Astrocyte (in vitro differentiated cells and primary cell): Measurements from ENCODE around the gene IL16.

Source experiments
- EZH2 ChIP-seq: IDR thresholded peaks from 2 replicates; pipeline ENCODE4 v1.6.1; 2012; ENCODE audit warnings: mild to moderate bottlenecking, low read length, inconsistent platforms; ENCODE audit not compliant: insufficient read depth
- TF ChIP-seq, protein P1 (sequence below): IDR thresholded peaks from 2 replicates; pipeline ENCODE4 v1.5.1; 2011; ENCODE audit warnings: low read depth, mild to moderate bottlenecking, inconsistent platforms, low read length, moderate library complexity; ENCODE audit not compliant: insufficient read depth

DNA sequence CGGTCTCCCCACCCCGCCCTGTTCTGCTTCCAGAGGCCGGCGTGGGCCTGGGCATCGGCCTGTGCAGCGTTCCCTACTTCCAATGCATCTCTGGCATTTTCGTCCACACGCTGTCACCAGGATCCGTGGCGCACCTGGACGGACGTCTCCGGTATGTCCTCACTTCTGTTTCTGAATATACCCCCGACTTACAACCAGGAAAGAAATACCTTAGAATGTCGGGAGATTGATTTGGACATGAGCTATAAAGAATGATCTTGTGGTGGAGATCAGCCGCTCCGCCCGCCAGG lies 85.9 kb downstream of the IL16 start:
- TF ChIP-seq, protein P1, sequence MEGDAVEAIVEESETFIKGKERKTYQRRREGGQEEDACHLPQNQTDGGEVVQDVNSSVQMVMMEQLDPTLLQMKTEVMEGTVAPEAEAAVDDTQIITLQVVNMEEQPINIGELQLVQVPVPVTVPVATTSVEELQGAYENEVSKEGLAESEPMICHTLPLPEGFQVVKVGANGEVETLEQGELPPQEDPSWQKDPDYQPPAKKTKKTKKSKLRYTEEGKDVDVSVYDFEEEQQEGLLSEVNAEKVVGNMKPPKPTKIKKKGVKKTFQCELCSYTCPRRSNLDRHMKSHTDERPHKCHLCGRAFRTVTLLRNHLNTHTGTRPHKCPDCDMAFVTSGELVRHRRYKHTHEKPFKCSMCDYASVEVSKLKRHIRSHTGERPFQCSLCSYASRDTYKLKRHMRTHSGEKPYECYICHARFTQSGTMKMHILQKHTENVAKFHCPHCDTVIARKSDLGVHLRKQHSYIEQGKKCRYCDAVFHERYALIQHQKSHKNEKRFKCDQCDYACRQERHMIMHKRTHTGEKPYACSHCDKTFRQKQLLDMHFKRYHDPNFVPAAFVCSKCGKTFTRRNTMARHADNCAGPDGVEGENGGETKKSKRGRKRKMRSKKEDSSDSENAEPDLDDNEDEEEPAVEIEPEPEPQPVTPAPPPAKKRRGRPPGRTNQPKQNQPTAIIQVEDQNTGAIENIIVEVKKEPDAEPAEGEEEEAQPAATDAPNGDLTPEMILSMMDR: no peak
- no peak for TF ChIP-seq EZH2
